HG02840 (cell line): Measurements from ENCODE around the gene GRIN2A.

ENCODE experiments used
- ATAC-seq: cut with Tn5 transposase; IDR thresholded peaks from one replicate; pipeline ENCODE4 v1.9.1; 2021; ENCODE audit warnings: mild to moderate bottlenecking, moderate library complexity, moderate number of reproducible peaks; ENCODE audit not compliant: unreplicated experiment, low FRiP score

Gene GRIN2A

GRCh38 chr16:10090816-10091215 lies 91.4 kb downstream of the GRIN2A start:
- ATAC-seq = no peak

GRCh38 chr16:10088380-10088793 lies 93.8 kb downstream of the GRIN2A start:
- no peak for ATAC-seq

GRCh38 chr16:10087151-10087550 lies 95.1 kb downstream of the GRIN2A start:
- ATAC-seq = no peak

GRCh38 chr16:10086620-10087019 lies 95.6 kb downstream of the GRIN2A start:
- ATAC-seq = no peak

GRCh38 chr16:10085078-10085798 lies 97.0 kb downstream of the GRIN2A start:
- no peak for ATAC-seq

- ATAC-seq = no peak
Measured at GRCh38 chr16:10083301-10083700, 98.9 kb downstream of the GRIN2A start.

- no peak for ATAC-seq
Measured at GRCh38 chr16:10081201-10081940, 100.9 kb downstream of the GRIN2A start.

GRCh38 chr16:10080051-10080772 lies 102.0 kb downstream of the GRIN2A start:
- no peak for ATAC-seq

GRCh38 chr16:10078541-10078949 lies 103.7 kb downstream of the GRIN2A start:
- no peak for ATAC-seq

- no peak for ATAC-seq
Measured at GRCh38 chr16:10077861-10078260, 104.4 kb downstream of the GRIN2A start.

- no peak for ATAC-seq
Measured at GRCh38 chr16:10076037-10076436, 106.2 kb downstream of the GRIN2A start.

GRCh38 chr16:10070591-10070990 lies 111.6 kb downstream of the GRIN2A start:
- no peak for ATAC-seq

GRCh38 chr16:10069374-10069773 lies 112.9 kb downstream of the GRIN2A start:
- ATAC-seq = no peak

GRCh38 chr16:10067835-10068234 lies 114.4 kb downstream of the GRIN2A start:
- ATAC-seq = no peak

- ATAC-seq = no peak
Measured at GRCh38 chr16:10067406-10067805, 114.8 kb downstream of the GRIN2A start.

GRCh38 chr16:10065019-10065418 lies 117.2 kb downstream of the GRIN2A start:
- ATAC-seq = no peak

- ATAC-seq = no peak
Measured at GRCh38 chr16:10048850-10049249, 133.4 kb downstream of the GRIN2A start.

GRCh38 chr16:10045947-10046346 lies 136.3 kb downstream of the GRIN2A start:
- no peak for ATAC-seq

- no peak for ATAC-seq
Measured at GRCh38 chr16:10045291-10045775, 136.9 kb downstream of the GRIN2A start.

GRCh38 chr16:10040136-10041080 lies 141.8 kb downstream of the GRIN2A start:
- no peak for ATAC-seq
